ENCODE results near the gene DYNC1LI2.

The DYNC1LI2 gene

GRCh38 chr16:66701026-66701425, 50.4 kb downstream of the DYNC1LI2 start:
- WGBS, 2 donors (ENCODE audit: extremely low coverage in 2 of 2, insufficient read length in 2 of 2, insufficient replicate concordance in 1 of 2) = no CpG with 5 or more reads among the region's 2 CpGs

GRCh38 chr16:66699898-66700297, 51.5 kb downstream of the DYNC1LI2 start:
- Histone ChIP-seq H3K18ac (ENCODE audit: low read length) (no peak overlapping the region), H2BK5ac (ENCODE audit: low read length) (no peak overlapping the region), H3K4me1 (ENCODE audit: control insufficient read depth in 2 of 2, insufficient read depth in 1 of 2, low read depth in 1 of 2, low read length in 2 of 2) (peaks cover 5 to 8% of the 10 kb centered on the region in 2 donors), H2AFZ (ENCODE audit: low read length) (no peak overlapping the region), H2BK15ac (ENCODE audit: low read length) (no peak overlapping the region), H3K79me1 (ENCODE audit: low read depth, low read length) (no peaks in the 10 kb centered on the region), H4K91ac (ENCODE audit: low read depth, low read length, poor library complexity) (no peak overlapping the region), H3K9ac (ENCODE audit: low read depth, low read length, poor library complexity) (no peak overlapping the region), H3K14ac (ENCODE audit: low read length) (no peak overlapping the region), H3K36me3 (replicated peaks in 1 of 2; ENCODE audit: control insufficient read depth in 2 of 2, insufficient read depth in 2 of 2, low read length in 2 of 2) (no peaks in the 10 kb centered on the region), H2BK12ac (ENCODE audit: low read length) (no peak overlapping the region), H3K4me2 (ENCODE audit: insufficient read depth, low read length, poor library complexity, severe bottlenecking) (no peak overlapping the region), H3K4ac (ENCODE audit: low read length) (no peak overlapping the region), H4K8ac (ENCODE audit: low read depth, low read length) (no peak overlapping the region), H3K27me3 (ENCODE audit: control insufficient read depth in 3 of 3, insufficient read depth in 3 of 3, low read depth in 1 of 3, low read length in 3 of 3) (peaks cover 2 to 26% (median 17%) of the 10 kb centered on the region in 3 experiments), H3K23ac (ENCODE audit: low read depth, low read length, poor library complexity) (no peak overlapping the region), H2AK5ac (ENCODE audit: low read depth, low read length) (no peak overlapping the region), H3K9me3 (replicated peaks in 1 of 2; ENCODE audit: control insufficient read depth in 2 of 2, insufficient read depth in 1 of 2, low read depth in 1 of 2, low read length in 2 of 2) (no peaks in the 10 kb centered on the region), H3K4me3 (ENCODE audit: low read length in 2 of 2) (no peak overlapping the region), H3K27ac (replicated peaks; ENCODE audit: low read length) (no peak overlapping the region), H2BK120ac (ENCODE audit: low read depth, low read length) (no peak overlapping the region)
- no peak for DNase-seq (ENCODE audit: low spot score)
- no CpG with 5 or more reads among the region's 1 CpG for WGBS, 2 donors (ENCODE audit: extremely low coverage in 2 of 2, insufficient read length in 2 of 2, insufficient replicate concordance in 1 of 2)

More at GRCh38 chr16:66701026-66701425, 50.4 kb downstream of the DYNC1LI2 start:
- H3K9me3 ChIP-seq (replicated peaks in 1 of 2; ENCODE audit: control insufficient read depth in 2 of 2, insufficient read depth in 1 of 2, low read depth in 1 of 2, low read length in 2 of 2) = no peaks in the 10 kb centered on the region
- no peak overlapping the region for H3K27ac ChIP-seq (replicated peaks; ENCODE audit: low read length)
- H4K8ac ChIP-seq (ENCODE audit: low read depth, low read length) = no peak overlapping the region
- H4K91ac ChIP-seq (ENCODE audit: low read depth, low read length, poor library complexity) = no peak overlapping the region
- H2AK5ac ChIP-seq (ENCODE audit: low read depth, low read length) = no peak overlapping the region
- no peak overlapping the region for H3K4ac ChIP-seq (ENCODE audit: low read length)
- no peak for DNase-seq (ENCODE audit: low spot score)
- H3K4me1 ChIP-seq (ENCODE audit: control insufficient read depth in 2 of 2, insufficient read depth in 1 of 2, low read depth in 1 of 2, low read length in 2 of 2) = peaks cover 0 to 1% of the 10 kb centered on the region in 2 donors
- H3K27me3 ChIP-seq (ENCODE audit: control insufficient read depth in 3 of 3, insufficient read depth in 3 of 3, low read depth in 1 of 3, low read length in 3 of 3) = peaks cover 0 to 26% (median 7%) of the 10 kb centered on the region in 3 experiments
- no peak overlapping the region for H3K4me2 ChIP-seq (ENCODE audit: insufficient read depth, low read length, poor library complexity, severe bottlenecking)
- H3K14ac ChIP-seq (ENCODE audit: low read length) = no peak overlapping the region
- H3K18ac ChIP-seq (ENCODE audit: low read length) = no peak overlapping the region
- H3K23ac ChIP-seq (ENCODE audit: low read depth, low read length, poor library complexity) = no peak overlapping the region
- H2BK120ac ChIP-seq (ENCODE audit: low read depth, low read length) = no peak overlapping the region
- H2BK12ac ChIP-seq (ENCODE audit: low read length) = no peak overlapping the region
- no peak overlapping the region for H3K9ac ChIP-seq (ENCODE audit: low read depth, low read length, poor library complexity)
- no peak overlapping the region for H2BK15ac ChIP-seq (ENCODE audit: low read length)
- H3K4me3 ChIP-seq (ENCODE audit: low read length in 2 of 2) = no peak overlapping the region
- H3K79me1 ChIP-seq (ENCODE audit: low read depth, low read length) = no peaks in the 10 kb centered on the region
- no peaks in the 10 kb centered on the region for H3K36me3 ChIP-seq (replicated peaks in 1 of 2; ENCODE audit: control insufficient read depth in 2 of 2, insufficient read depth in 2 of 2, low read length in 2 of 2)
- no peak overlapping the region for H2BK5ac ChIP-seq (ENCODE audit: low read length)
- no peak overlapping the region for H2AFZ ChIP-seq (ENCODE audit: low read length)

- H3K4me2 ChIP-seq (ENCODE audit: insufficient read depth, low read length, poor library complexity, severe bottlenecking) = no peak overlapping the region
- no peak overlapping the region for H2BK5ac ChIP-seq (ENCODE audit: low read length)
- no peaks in the 10 kb centered on the region for H3K79me1 ChIP-seq (ENCODE audit: low read depth, low read length)
- no peak overlapping the region for H2BK12ac ChIP-seq (ENCODE audit: low read length)
- H3K27me3 ChIP-seq (ENCODE audit: control insufficient read depth in 3 of 3, insufficient read depth in 3 of 3, low read depth in 1 of 3, low read length in 3 of 3) = peaks cover 2 to 17% (median 15%) of the 10 kb centered on the region in 3 experiments
- H3K36me3 ChIP-seq (replicated peaks in 1 of 2; ENCODE audit: control insufficient read depth in 2 of 2, insufficient read depth in 2 of 2, low read length in 2 of 2) = no peaks in the 10 kb centered on the region
- H4K91ac ChIP-seq (ENCODE audit: low read depth, low read length, poor library complexity) = no peak overlapping the region
- WGBS, 2 donors (ENCODE audit: extremely low coverage in 2 of 2, insufficient read length in 2 of 2, insufficient replicate concordance in 1 of 2) = no CpG with 5 or more reads among the region's 7 CpGs
- H3K9ac ChIP-seq (ENCODE audit: low read depth, low read length, poor library complexity) = no peak overlapping the region
- H3K27ac ChIP-seq (replicated peaks; ENCODE audit: low read length) = no peak overlapping the region
- H2AFZ ChIP-seq (ENCODE audit: low read length) = no peak overlapping the region
- H4K8ac ChIP-seq (ENCODE audit: low read depth, low read length) = no peak overlapping the region
- no peak overlapping the region for H2BK120ac ChIP-seq (ENCODE audit: low read depth, low read length)
- H2BK15ac ChIP-seq (ENCODE audit: low read length) = no peak overlapping the region
- H3K4ac ChIP-seq (ENCODE audit: low read length) = no peak overlapping the region
- no peaks in the 10 kb centered on the region for H3K9me3 ChIP-seq (replicated peaks in 1 of 2; ENCODE audit: control insufficient read depth in 2 of 2, insufficient read depth in 1 of 2, low read depth in 1 of 2, low read length in 2 of 2)
- H3K23ac ChIP-seq (ENCODE audit: low read depth, low read length, poor library complexity) = no peak overlapping the region
- no peak overlapping the region for H3K14ac ChIP-seq (ENCODE audit: low read length)
- H2AK5ac ChIP-seq (ENCODE audit: low read depth, low read length) = no peak overlapping the region
- H3K4me3 ChIP-seq (ENCODE audit: low read length in 2 of 2) = no peak overlapping the region
- no peak for DNase-seq (ENCODE audit: low spot score)
- H3K4me1 ChIP-seq (ENCODE audit: control insufficient read depth in 2 of 2, insufficient read depth in 1 of 2, low read depth in 1 of 2, low read length in 2 of 2) = peaks cover 5 to 8% of the 10 kb centered on the region in 2 donors
- H3K18ac ChIP-seq (ENCODE audit: low read length) = no peak overlapping the region
Observed at GRCh38 chr16:66698046-66698445, 53.4 kb downstream of the DYNC1LI2 start.

- Histone ChIP-seq H2BK5ac (ENCODE audit: low read length) (no peak within 1 kb of the TSS), H2BK120ac (ENCODE audit: low read depth, low read length) (no peak within 1 kb of the TSS), H3K4ac (ENCODE audit: low read length) (no peak within 1 kb of the TSS), H3K18ac (ENCODE audit: low read length) (peak within 1 kb of the TSS; percentile 97), H2BK12ac (ENCODE audit: low read length) (peak within 1 kb of the TSS; percentile 22), H4K8ac (ENCODE audit: low read depth, low read length) (peak within 1 kb of the TSS; percentile 43), H3K9me3 (replicated peaks in 1 of 2; ENCODE audit: control insufficient read depth in 2 of 2, insufficient read depth in 1 of 2, low read depth in 1 of 2, low read length in 2 of 2) (no peaks in the 10 kb centered on the region), H3K36me3 (replicated peaks in 1 of 2; ENCODE audit: control insufficient read depth in 2 of 2, insufficient read depth in 2 of 2, low read length in 2 of 2) (no peaks in the 10 kb centered on the region), H3K4me2 (ENCODE audit: insufficient read depth, low read length, poor library complexity, severe bottlenecking) (peak within 1 kb of the TSS; percentile 96), H3K27me3 (ENCODE audit: control insufficient read depth in 3 of 3, insufficient read depth in 3 of 3, low read depth in 1 of 3, low read length in 3 of 3) (peaks cover 2 to 17% (median 15%) of the 10 kb centered on the region in 3 experiments), H3K4me3 (ENCODE audit: low read length in 2 of 2) (peak within 1 kb of the TSS; percentile 74 to 96), H3K14ac (ENCODE audit: low read length) (peak within 1 kb of the TSS; percentile 82), H3K23ac (ENCODE audit: low read depth, low read length, poor library complexity) (peak within 1 kb of the TSS; percentile 91), H3K9ac (ENCODE audit: low read depth, low read length, poor library complexity) (peak within 1 kb of the TSS; percentile 86), H3K4me1 (ENCODE audit: control insufficient read depth in 2 of 2, insufficient read depth in 1 of 2, low read depth in 1 of 2, low read length in 2 of 2) (peaks cover 5 to 8% of the 10 kb centered on the region in 2 donors), H2BK15ac (ENCODE audit: low read length) (peak within 1 kb of the TSS; percentile 75), H2AK5ac (ENCODE audit: low read depth, low read length) (peak within 1 kb of the TSS; percentile 8), H4K91ac (ENCODE audit: low read depth, low read length, poor library complexity) (peak within 1 kb of the TSS; percentile 72), H3K79me1 (ENCODE audit: low read depth, low read length) (no peaks in the 10 kb centered on the region), H2AFZ (ENCODE audit: low read length) (peak within 1 kb of the TSS; percentile 100), H3K27ac (replicated peaks; ENCODE audit: low read length) (no peak within 1 kb of the TSS)
- no CpG with 5 or more reads among the region's 84 CpGs for WGBS, 2 donors (ENCODE audit: extremely low coverage in 2 of 2, insufficient read length in 2 of 2, insufficient replicate concordance in 1 of 2)
- DNase-seq (ENCODE audit: low spot score) = peak; percentile 89
Observed at GRCh38 chr16:66696669-66697630, 54.5 kb downstream of the DYNC1LI2 start, which contains the start of gene CMTM4. CMTM4 (minus strand) TSS chr16:66696743; CDS start chr16:66696525, 218 bp downstream.
